Stimulated activated CD8-positive, alpha-beta memory T cell treated with anti-CD3 and anti-CD28 coated beads, Interleukin-15, amount 100 ng/mL, for 1 hour (primary cell): ENCODE results near the gene RAB5IF.
"Not testable (repeated sequence)": the region's sequence is repeated elsewhere in the genome, so short reads cannot be mapped to it uniquely, and the experiment has no call there.

ENCODE experiments used
- DNase-seq: peaks from one replicate; pipeline ENCODE4 v3.0.0-alpha.2; 2020; ENCODE audit warnings: low read depth

The RAB5IF gene

DNA sequence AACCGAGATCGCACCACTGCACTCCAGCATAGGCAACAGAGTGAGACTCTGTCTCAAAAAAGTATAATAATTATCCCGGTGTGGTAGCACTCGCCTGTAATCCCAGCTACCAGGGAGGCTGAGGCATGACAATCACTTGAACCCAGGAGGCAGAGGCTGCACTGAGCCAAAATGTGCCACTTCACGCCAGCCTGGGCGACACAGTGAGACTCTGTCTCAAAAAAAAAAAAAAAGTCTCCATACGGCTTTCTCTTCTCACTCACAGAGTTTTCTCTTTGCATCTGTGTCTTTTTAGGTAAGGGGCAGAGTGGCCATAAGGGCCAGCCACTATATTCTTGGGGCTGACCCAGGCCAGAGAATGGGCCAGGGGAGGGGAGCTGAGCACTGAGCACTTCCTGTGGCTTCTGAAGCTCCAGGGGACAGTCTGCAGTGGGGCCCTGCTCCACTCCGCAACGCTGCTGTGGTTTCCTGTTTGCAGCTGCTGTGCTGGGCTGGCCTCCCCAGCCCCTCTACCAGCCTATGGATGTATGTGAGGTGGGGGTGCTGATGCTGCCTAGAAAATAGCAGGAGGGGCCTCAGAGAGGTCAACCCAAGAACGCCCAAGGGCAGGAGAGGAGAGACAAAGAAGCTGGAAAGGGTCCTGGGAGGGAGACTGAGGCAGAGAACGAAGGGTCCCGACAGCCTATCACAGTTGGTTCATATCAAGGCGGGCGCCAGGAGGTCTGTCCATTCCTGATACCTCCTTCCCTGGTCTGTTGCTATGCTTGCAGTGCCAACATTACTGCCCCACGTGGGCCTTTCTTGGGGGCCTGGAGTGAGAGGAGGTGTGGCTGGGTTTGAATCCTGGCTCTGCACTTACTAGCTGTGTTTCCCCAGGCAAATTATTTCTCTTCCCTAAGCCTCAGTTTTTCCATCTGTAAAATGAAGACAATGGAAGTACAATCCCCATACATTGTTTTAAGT, 24.4 kb downstream of the RAB5IF start:
- peak; percentile 21 for DNase-seq

DNA sequence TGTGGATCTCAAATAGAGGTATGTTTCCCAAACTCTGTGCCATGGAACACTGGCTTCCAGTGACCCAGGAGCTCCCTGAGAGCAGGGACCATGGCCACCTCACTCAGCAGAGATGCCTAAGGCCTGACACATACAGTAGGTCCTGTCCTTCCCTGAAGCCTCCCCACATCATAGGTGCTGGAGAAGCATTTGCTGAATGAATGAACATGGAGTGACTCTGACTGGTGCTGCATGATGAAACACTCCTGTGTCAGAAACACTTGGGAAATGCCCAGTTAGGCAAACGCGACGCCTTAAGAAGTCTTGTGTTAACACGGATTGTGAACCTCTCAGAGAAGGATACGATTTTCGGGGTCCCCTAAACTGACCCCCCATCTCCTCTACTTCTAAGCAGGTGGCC, 26.1 kb downstream of the RAB5IF start:
- DNase-seq: no peak

DNA sequence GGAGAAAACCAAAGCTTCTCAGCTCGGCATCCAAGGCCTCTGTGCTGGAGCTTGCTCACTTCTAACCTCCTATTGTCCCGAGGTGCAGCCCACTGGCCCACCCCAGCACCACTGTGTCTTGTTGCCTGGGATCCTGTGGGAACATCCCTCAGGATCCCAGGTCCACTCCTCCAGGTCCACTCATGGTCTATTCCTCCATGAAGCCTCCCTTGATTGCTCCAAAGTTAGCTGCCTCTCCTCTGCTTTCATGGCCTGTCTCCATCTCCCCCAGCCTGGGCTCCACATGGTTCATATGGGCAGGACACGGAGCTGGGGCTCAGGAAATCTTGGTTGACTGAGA, 26.5 kb downstream of the RAB5IF start:
- no peak for DNase-seq

DNA sequence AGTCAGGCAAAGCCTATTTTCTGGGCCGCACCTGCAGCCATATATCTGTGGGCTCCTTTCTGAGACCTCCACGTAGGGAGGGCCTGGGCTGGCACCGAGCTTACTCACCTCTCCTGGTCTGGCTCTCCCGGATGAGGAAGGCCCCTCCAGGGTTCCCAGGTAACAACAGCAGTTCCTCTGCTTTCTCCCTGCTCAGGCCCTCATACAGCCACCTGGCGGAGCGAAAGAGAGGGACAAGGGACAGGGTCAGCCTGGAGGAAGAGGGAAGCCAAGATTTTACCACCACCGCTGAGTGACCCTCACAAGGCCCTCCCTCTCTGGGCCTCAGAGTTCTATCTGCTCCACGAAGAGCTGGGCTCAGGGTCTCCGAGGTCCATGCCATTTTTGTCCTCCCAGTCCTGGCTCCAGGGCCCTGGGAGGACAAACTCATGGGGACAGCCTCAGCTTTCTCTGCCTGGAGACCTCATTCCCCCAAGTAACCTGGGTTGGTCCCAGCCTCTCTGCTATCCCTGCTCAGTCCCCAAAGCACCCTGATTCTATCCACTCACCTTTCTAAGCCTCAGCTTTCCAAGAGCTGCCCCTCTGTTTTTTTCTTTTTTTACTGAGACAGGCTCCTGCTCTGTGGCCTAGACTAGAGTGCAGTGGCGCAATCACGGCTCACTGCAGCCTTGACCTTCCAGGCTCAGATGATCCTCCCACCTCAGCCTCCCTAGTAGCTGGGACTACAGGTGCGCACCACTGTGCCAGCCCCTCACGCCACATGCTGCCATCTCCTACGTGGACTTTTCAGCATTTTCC, 27.1 kb downstream of the RAB5IF start:
- DNase-seq: no peak

DNA sequence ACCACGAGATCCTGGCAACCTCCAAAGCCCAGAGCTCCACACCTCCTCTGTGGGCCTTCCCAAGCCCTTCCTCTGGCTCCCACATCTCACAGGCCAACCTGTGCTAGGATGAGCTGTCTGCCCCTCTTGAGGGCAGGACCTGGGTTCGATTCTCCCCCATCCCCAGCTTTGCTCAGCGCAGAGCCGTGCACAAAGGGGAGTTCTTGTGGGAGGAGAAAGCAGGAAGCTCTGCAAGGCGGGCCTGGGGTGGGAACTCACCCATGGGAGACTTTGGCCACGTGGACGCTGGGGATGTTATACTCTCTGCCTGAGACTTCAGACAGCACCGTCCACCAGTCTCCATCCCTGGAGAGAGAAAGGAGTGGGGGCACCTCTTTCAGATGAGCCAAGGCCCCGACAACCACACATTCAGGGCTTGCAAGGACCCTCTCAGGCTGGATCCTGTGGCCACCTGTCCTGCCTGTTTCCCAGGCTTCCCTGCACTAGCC, 27.8 kb downstream of the RAB5IF start:
- DNase-seq: no peak

DNA sequence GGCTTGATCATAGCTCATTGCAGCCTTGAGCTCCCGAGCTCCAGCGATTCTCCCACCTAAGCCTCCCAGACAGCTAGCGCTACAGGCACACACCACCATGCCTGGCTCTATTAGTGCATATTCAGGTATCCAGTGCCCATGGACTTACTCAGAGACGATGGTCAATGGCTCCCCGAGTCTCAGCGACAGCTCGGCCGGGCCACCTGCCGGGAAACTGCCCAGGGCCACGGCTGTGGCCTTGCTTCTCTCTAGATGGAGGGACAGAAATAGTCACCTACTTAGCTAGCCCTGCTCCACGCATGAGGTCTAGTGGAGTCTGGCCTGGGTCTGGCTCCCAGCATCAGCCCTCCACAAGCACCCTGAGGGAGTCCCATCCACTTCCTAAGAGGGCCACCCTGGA, 28.8 kb downstream of the RAB5IF start:
- no peak for DNase-seq

DNA sequence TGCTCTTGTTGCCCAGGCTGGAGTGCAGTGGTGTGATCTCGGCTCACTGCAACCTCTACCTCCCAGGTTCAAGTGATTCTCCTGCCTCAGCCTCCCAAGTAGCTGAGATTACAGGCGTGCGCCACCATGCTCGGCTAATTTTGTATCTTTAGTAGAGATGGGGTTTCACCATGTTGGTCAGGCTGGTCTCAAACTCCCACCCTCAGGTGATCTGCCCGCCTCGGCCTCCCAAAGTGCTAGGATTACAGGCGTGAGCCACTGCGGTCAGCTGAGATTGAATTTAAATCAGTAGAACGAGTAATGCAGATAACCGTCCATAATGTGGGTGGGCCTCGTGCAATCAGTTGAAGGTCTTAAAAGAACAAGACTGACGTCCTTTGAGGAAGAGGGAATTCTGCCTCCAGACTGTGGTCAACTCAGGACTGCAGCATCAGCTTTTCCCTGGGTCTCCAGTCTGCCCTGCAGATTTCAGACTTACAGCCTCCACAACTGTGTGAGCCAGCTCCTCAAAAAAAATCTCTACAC, 33.4 kb downstream of the RAB5IF start:
- not testable (repeated sequence) for DNase-seq

DNA sequence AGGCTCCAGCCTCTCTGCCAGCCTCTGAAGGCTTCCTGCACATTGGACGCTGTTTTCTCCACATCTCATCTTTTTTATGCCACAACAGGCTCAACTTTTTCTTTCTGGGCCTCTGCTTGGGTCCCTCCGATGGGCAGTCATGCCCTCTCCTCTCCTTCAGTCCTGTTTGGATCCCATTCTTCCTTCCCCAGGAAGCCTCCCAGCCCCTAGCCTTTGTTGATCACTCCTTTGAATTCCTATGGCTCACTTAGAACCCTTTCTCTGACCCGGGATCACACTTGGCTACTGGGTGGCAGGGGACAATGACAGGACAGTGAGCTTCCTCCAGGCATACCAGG, 35.9 kb downstream of the RAB5IF start:
- no peak for DNase-seq

DNA sequence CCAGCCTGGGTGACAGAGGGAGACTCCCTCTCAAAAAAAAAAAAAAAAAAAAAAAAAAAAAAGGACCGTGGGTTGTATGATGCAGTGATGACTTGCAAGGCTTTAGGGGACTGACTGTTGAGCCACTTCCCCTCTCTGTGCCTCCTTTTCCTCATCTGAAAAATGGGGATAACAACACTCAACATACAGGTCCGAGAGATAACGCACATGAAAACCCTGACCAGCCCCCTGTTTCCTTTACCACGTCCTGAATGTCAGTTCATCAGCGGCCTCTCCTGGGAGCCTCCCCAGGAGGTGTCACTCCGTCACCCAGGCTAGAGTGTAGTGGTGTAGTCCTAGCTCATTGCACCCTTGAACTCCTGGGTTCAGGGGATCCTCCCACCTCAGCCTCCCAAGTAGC, 36.6 kb downstream of the RAB5IF start:
- no peak for DNase-seq

DNA sequence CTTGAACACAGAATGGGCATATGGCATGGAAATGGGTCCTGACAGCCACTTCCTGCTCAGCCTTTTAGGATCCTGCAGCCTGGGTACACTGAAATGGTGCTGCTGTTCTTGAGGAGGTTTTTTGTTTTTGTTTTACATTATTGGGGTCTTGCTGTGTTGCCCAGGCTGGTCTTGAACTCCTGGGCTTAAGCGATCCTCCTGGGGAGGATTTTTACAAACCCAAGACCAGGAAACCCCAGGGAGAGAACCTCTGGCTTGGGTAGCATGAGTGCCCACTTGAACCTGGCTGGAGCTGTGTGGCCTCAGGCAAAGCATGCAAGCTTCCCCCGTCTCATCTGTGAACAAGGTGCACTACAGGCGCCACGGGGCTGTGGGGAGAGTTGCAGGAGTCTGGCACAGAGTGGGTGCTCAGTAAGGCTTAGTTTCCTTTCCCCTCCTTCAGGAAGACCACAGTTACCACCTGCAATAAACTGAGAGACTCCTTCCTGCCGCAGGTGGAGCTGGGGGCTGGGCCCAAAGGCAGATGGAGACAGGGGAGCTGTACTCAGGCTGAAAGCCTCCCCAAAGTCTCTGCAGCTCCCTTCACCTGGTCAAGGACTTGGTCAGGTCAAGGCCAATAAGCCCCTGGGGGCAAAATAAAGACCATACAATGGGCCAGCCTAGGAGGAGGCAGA, 38.6 kb downstream of the RAB5IF start:
- DNase-seq: peak; percentile 33

DNA sequence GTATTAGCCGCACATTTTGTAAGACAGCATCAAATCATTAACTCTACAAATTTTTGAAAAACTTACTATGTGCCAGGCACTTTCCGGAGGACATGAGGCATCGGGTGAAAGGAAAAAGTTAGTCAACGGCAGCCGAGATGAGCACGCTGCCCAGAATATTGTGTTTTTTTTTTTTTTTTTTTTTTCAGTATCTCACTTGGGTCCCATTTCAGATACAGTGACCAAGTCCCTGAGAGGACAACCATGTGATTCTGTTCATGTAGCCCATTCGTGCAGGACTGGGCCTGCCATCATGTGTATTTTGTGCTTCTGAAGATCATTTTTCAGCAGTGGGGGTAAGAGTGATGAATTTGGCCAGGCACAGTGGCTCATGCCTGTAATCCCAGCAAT, 39.1 kb downstream of the RAB5IF start:
- peak; percentile 10 for DNase-seq

DNA sequence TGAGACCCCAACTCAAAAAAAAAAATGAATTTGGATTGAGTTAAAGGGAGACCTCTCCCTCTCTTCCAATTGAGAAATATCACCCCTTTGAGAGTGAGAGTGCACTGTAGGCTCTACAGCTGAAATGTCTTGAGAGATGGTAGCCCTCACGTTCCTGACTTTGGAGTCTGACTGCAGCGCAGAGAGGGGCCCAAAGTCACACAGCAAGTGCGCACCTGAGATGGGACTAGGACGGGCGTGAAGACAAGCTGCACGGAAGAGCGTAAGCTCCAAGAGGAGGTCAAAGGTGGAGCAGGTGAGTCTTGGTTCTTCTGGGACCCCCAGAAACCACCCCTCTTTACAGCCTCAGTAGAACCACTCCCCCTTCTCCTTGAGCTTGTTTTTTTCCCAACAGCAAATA, 39.8 kb downstream of the RAB5IF start:
- no peak for DNase-seq

DNA sequence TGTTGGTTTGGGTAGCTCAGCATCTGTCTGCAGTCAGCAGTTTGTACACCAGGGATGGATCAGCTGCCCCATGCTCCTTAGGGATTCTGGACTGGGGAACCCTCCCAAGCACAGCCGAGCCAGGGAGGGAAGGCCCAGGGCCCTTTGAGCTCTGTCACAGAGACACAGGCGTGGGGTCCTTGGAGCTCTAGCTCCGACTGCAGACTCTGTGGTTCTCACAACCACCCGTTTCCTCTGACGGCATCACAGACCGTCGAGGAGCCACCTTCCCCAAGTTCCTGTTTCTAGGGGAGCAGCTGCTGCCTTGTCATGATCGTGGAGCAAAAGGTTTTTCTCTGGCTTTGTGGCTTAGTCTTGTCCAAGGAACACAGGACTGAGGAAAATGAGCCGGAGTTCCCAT, 40.4 kb downstream of the RAB5IF start, which contains the start of gene SLA2:
Gene SLA2, minus strand, starts transcription at position 199 of the 400 bp plus-strand sequence. CDS start 4,861 bp downstream, outside the sequence.
- peak; percentile 41 for DNase-seq

DNA sequence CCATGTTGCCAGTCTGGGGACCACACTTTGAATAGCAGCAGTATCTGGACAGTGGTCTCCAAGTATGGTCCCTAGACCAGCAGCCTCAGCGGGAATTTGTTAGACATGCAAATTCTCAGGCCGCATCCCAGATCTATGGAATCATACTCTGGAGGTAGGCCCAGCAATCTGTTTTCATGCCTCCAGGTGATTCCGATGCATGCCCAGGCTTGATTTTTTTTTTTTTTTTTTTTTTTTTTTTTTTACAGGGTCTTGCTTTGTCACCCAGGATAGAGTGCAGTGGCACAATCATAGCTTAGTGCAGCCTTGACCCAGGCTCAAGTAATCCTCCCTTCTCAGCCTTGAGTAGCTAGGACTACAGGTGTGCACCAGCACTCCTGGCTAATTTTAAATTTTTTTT, 41.1 kb downstream of the RAB5IF start:
- no peak for DNase-seq

DNA sequence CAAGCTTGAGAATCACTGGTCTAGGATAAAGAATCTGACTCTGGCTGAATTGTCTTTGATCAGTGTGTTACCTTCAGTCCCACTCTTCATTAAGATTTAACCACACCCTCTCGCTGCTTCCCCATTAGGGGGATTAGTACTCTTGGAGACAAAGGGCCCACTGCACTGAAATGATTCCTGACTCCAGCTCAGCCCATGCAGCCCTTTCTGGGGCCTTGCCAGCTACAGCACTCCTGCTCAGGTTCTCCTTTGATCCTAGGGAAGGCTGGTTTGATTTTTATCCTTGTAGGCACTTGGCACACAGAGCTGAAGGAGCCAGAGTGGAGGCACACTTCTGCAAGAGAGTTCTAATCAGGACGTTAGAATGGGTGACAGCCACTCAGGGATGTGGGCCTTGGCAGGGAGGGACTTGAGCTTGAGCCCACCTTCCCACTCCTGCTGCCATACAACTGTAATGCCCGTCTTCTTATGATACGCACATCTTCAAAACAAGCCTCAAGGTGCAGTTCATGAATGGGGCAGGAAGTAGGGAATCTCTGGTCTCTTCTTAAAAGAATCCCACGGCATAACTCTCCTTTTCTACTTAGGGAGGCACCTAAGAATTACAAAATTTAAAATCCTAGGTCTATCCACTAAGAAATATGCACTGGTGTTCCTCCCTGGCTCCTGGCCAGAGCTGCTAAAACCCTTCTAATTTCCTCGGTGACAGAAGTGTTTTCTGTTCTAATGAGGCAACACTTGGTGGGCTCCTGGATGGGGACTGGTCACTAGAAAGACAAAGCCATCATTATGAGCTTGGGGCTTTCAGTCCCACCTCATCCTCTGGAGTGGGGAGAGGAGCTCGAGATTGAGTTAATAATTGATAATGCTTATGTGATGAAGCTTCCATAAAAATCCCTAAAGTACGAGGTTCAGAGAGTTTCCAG, 41.9 kb downstream of the RAB5IF start:
- DNase-seq: no peak

DNA sequence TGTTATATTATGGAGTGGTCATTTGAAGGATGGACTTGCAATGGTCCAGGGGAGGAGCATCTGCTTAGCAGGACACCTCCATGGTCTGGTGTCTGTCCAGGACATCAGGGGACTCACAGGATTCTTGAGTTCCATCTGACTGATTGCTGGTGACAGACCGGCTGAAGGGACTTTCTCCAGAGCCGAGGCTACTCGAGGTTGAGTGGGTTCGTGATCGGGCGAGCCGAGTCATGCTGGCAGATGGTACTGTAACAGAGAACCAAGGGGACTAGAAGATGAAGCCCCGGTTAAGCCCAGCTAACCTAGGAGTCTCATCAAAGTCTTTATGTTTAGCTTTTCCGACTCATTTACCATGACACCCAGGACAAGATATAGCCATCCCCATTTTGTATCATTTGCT, 47.9 kb downstream of the RAB5IF start:
- DNase-seq: no peak

DNA sequence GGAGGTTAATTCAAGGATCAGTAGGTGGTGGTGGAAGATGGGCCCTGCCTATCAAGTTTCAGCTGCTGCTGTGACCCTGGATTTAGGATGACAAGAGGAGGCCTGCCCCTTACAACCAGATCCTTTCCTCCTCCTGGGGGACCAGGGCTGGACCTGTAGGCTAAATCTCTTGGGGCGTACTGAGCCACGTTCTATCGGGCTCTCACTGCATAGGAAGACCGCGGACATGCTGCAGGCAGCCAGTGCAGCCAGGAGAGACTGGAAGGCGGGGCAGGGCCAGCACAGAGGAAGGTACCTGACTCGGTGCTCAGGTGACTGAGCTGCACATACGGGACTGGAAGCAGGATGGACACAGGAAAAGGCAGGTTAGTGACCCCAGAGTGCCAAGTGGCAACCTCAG, 48.9 kb downstream of the RAB5IF start:
- no peak for DNase-seq

DNA sequence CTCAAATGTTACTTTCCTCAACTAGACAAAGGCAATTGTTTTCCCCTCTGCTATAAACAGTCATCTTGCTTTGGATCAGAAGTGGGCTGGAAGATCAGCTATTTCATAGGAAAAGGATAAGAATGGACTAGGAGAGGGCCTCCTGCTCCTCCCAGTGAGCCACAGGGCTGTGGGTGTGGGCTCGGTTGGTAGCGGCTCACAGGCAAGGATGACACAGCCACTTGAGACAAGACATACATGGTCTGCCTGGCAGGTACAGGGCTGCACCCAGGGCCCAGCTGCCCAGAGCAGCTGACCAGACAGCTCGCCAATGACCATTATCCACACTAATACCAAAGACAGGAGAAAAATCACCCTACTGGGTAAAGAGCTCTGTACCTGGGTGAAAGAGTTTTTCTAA, 49.4 kb downstream of the RAB5IF start:
- no peak for DNase-seq

DNA sequence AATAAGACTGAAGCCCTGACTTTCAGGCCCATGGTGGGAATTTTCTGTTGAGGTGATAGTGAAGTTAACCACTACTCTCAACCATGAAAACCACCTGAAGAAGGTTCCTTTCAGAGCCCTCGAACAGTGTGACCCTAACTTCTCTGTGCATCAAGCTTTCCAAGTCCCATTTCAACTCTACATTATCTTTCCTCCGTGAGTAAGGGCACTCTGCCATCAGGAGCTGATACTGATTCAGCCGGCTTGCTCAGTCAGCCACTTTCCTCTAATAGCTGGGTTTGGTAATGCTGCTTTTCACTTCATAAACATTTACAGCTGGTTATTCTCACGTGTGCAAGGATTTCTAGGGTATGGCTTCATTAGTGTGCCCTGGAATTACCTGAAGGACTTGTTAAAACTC, 51.2 kb downstream of the RAB5IF start:
- no peak for DNase-seq

DNA sequence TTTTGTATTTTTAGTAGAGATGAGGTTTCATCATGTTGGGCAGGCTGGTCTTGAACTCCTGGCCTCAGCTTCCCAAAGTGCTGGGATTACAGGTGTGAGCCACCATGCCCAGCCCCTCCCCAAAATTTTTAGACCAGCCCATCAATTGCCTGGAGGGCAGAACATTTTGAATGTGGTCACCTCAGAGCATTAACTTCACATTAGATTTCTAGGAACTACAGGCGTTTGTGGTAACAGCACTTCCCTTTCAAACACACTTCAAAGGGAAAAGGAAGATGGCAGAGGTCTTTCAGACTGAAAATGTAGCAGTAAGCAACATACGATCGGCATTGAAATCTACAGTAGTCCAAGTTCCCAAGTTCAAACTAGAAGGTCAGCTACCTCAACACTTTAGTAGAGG, 52.7 kb downstream of the RAB5IF start:
- no peak for DNase-seq
